ENCODE data around the gene ACVR1B. TPM values are rescaled to one million over a fixed set of nuclear protein-coding genes. Genes with fewer than 3 reads are reported as not detected.

ACVR1B gene
- total and polyA plus RNA-seq, 9 of the 15 experiments (the other 6 are each of a cell fraction or from before 2014, with no cell fraction given) = 0.97 to 15.1 (median 6.8) TPM

DNA sequence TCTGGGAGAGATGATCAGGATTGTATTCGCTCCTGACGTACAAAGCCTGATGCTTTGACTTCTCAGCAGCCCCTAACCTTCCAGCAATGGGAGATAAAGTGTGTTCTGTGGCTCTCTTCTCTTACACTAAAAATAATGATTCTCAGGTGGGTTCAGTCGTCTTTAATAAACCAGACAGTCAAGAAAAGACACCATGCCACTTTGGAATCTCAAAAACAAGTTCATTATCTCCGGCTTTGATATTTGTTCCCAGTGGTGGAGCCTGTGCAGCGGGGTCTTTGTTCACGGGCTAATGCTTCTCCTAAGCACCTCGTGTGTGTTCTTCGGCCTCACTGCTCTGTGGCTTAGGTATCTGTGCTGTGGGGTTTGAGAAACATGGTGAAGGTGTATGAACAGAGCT, 1.6 kb downstream of the ACVR1B start (continued):
- TF ChIP-seq ARID1B (IDR thresholded peaks at IDR 0.05) (no peak), SMAD1 (IDR thresholded peaks at IDR 0.05; ENCODE audit: low read depth, low read length, partially characterized antibody) (no peak), L3MBTL2 (IDR thresholded peaks at IDR 0.05) (no peak), ZNF561 (CRISPR knock-in tag; conservative IDR thresholded peaks at IDR 0.05) (no peak), ZNF551 (CRISPR knock-in tag; IDR thresholded peaks at IDR 0.05) (no peak), ATF7 (IDR thresholded peaks at IDR 0.05) (no peak), NFIX (CRISPR knock-in tag; IDR thresholded peaks at IDR 0.05; ENCODE audit: low read depth) (no peak), PHTF2 (CRISPR knock-in tag; IDR thresholded peaks at IDR 0.05) (no peak), ZNF224 (CRISPR knock-in tag; IDR thresholded peaks at IDR 0.05) (no peak), HOXB6 (CRISPR knock-in tag; IDR thresholded peaks at IDR 0.05; ENCODE audit: borderline replicate concordance) (no peak), ZNF165 (CRISPR knock-in tag; IDR thresholded peaks at IDR 0.05; ENCODE audit: borderline replicate concordance) (no peak)
- TF ChIP-seq, protein P1, sequence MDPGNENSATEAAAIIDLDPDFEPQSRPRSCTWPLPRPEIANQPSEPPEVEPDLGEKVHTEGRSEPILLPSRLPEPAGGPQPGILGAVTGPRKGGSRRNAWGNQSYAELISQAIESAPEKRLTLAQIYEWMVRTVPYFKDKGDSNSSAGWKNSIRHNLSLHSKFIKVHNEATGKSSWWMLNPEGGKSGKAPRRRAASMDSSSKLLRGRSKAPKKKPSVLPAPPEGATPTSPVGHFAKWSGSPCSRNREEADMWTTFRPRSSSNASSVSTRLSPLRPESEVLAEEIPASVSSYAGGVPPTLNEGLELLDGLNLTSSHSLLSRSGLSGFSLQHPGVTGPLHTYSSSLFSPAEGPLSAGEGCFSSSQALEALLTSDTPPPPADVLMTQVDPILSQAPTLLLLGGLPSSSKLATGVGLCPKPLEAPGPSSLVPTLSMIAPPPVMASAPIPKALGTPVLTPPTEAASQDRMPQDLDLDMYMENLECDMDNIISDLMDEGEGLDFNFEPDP (CRISPR knock-in tag; IDR thresholded peaks at IDR 0.05) = no peak

DNA sequence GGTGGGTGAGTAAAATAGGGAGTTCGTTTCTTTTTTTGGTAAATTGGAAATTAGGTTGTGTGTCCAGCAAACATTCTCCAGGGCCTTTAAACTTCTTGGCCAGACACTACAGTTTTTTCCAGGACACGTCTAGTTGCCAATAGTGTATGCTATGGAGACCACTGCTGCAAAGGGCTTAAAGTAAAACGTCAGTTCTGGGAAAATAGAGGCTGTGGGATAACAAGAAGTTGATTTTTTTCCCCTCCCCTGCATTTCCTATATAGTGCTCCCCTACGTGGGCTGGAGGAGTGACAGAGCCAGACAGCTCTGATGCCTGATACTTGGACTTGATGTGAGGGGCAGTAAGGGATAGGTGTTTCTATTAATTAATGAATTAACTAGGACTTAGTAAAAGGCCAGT, 2.4 kb downstream of the ACVR1B start:
- Histone ChIP-seq H3K27ac (ENCODE audit: extremely low read depth, low read depth, low read length) (no peak overlapping the region; the same call in 2 of the 3 replicates), H3K36me3 (ENCODE audit: control insufficient read depth, insufficient read depth, low read length) (no peaks in the 10 kb centered on the region), H3K4me3 (no peak overlapping the region), H3K4me1 (replicated peaks in 1 of 2; ENCODE audit: control insufficient read depth in 2 of 2, insufficient read depth in 2 of 2, low read length in 2 of 2) (peaks cover 16 to 30% of the 10 kb centered on the region in 2 experiments), H3K9ac (ENCODE audit: insufficient read depth in 1 of 2, low read depth in 2 of 2, low read length in 2 of 2) (0 out of 4 replicates have a peak overlapping the region, but pooled peaks of 1 of the 2 experiments have one; percentile 8), H3K79me2 (ENCODE audit: control insufficient read depth, insufficient read depth, low read length) (peaks cover 48% of the 10 kb centered on the region), H3K27me3 (ENCODE audit: control insufficient read depth in 2 of 2, insufficient read depth in 2 of 2, low read length in 2 of 2) (no peaks in the 10 kb centered on the region; a peak in 1 of 5 replicates), H3K9me3 (replicated peaks; ENCODE audit: control insufficient read depth, insufficient read depth, low read depth, low read length) (no peaks in the 10 kb centered on the region), H3K4me2 (ENCODE audit: insufficient read depth, low read length) (0 out of 2 replicates have a peak overlapping the region, but pooled peaks have one; percentile 20), H4K20me1 (replicated peaks; ENCODE audit: control insufficient read depth, insufficient read depth, low read length) (peaks cover 9% of the 10 kb centered on the region; the same call in 1 of the 2 replicates), H3K9me1 (ENCODE audit: control insufficient read depth, insufficient read depth, low read length) (no peaks in the 10 kb centered on the region), H2AFZ (ENCODE audit: low read depth, low read length) (no peak overlapping the region)
- CTCF ChIA-PET (ENCODE audit: low intra/inter-chr PET ratio) = no interaction called here
- FAIRE-seq (no peak), ATAC-seq (peak; percentile 39; the same call in 2 of the 3 replicates), DNase-seq (ENCODE audit: extremely low read depth in 1 of 4, low spot score in 3 of 4) (peak in 1 of 4 experiments; percentile 52)
- POLR2A ChIA-PET = no interaction called here
- in situ Hi-C loops (cut with MboI) = no loop called here
- intact Hi-C loops (cut with micrococcal nuclease) = no loop called here
- BruUV-seq (replicated peaks) = no TSS peak
- WGBS (ENCODE audit: insufficient coverage, low coverage, missing lambda C conversion rate) = 2% methylated on average over 4 of the region's 4 CpGs
- TF ChIP-seq MAZ (CRISPR knock-in tag; conservative IDR thresholded peaks at IDR 0.05 in 1 of 2, IDR thresholded peaks at IDR 0.05 in 1 of 2) (0 out of 4 replicates have a peak, but pooled peaks of 1 of the 2 experiments have one; percentile 8), GTF2A2 (tag; IDR thresholded peaks at IDR 0.05) (no peak), ZNF263 (CRISPR knock-in tag; IDR thresholded peaks at IDR 0.05; ENCODE audit: borderline replicate concordance) (peak; percentile 68; the same call in 1 of the 2 replicates), ESRRB (CRISPR knock-in tag; IDR thresholded peaks at IDR 0.05; ENCODE audit: borderline replicate concordance) (no peak), ZNF232 (CRISPR knock-in tag; IDR thresholded peaks at IDR 0.05) (no peak), BHLHE40 (IDR thresholded peaks at IDR 0.05; ENCODE audit: low read length) (no peak), ZNF764 (CRISPR knock-in tag; IDR thresholded peaks at IDR 0.05; ENCODE audit: low read depth) (no peak)
- TF ChIP-seq, protein P2, sequence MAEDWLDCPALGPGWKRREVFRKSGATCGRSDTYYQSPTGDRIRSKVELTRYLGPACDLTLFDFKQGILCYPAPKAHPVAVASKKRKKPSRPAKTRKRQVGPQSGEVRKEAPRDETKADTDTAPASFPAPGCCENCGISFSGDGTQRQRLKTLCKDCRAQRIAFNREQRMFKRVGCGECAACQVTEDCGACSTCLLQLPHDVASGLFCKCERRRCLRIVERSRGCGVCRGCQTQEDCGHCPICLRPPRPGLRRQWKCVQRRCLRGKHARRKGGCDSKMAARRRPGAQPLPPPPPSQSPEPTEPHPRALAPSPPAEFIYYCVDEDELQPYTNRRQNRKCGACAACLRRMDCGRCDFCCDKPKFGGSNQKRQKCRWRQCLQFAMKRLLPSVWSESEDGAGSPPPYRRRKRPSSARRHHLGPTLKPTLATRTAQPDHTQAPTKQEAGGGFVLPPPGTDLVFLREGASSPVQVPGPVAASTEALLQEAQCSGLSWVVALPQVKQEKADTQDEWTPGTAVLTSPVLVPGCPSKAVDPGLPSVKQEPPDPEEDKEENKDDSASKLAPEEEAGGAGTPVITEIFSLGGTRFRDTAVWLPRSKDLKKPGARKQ (CRISPR knock-in tag; IDR thresholded peaks at IDR 0.05) = no peak
